Prostate gland (tissue), 2 donors: Measurements from ENCODE around the gene MIS18A. TPM values are rescaled to one million over a fixed set of nuclear protein-coding genes. Genes with fewer than 3 reads are reported as not detected.
A peak's percentile ranks its signal among the peaks of the same experiment; 100 is the strongest.
"Not testable (repeated sequence)": the region's sequence is repeated elsewhere in the genome, so short reads cannot be mapped to it uniquely, and the experiment has no call there.

Experiments
- DNase-seq: peaks from one replicate; pipeline ENCODE4 v3.0.0-alpha.2; 2019; ENCODE audit warnings: low spot score
- H3K27ac ChIP-seq, 2 donors: fragments of 200-600 bp; sonication (generic); 2 replicates each; pipeline ENCODE4 v1.5.1; 2017 to 2019
- H3K27me3 ChIP-seq: fragments of 200-600 bp; sonication (generic); replicated peaks from 2 replicates; pipeline ENCODE4 v1.5.1; 2019; ENCODE audit not compliant: insufficient read depth
- H3K36me3 ChIP-seq, 2 donors: fragments of 200-600 bp; sonication (generic); 1 replicate in 1 of 2; 2 replicates in 1 of 2; pipeline versions ENCODE4 v1.5.1 to v1.8.1; 2017 to 2019
- H3K4me1 ChIP-seq: fragments of 200-600 bp; sonication (generic); replicated peaks from 2 replicates; pipeline ENCODE4 v1.5.1; 2019
- H3K4me3 ChIP-seq, 2 donors: fragments of 200-600 bp; sonication (generic); 2 replicates each; pipeline ENCODE4 v1.5.1; 2017 to 2019
- H3K9me3 ChIP-seq: fragments of 200-600 bp; sonication (generic); 2 replicates; pipeline ENCODE4 v1.5.1; 2017
- POLR2A ChIP-seq: fragments of 450-650 bp; IDR thresholded peaks from one replicate; pipeline ENCODE4 v1.6.1; 2016; ENCODE audit warnings: antibody characterized with exemption, mild to moderate bottlenecking
- POLR2AphosphoS5 ChIP-seq: sonication (generic); formaldehyde crosslinking; IDR thresholded peaks from one replicate; pipeline ENCODE4 v1.6.1; 2017; ENCODE audit warnings: antibody characterized with exemption
- WGBS: methylation state at CpG from one replicate; pipeline ENCODE4 v1.1.5; 2018; 5-methylcytosine and 5-hydroxymethylcytosine counted together
- intact Hi-C: fragments of 100-400 bp; cut with DNase I; formaldehyde crosslinking; loops from one replicate; pipeline ENCODE4 v1.14.2; 2022
- total RNA-seq, 2 donors: library from RNA; depleted of rRNA; stranded (reverse); fragments of >200 nt; gene quantifications; one replicate each; pipeline ENCODE4 v1.1.0, GENCODE V29; 2016
- TF ChIP-seq, protein P1 (sequence below), 4 experiments: fragments of 200-600 bp in 2 of 4; fragments of 450-650 bp in 2 of 4; sonication (generic) in 2 of 4; IDR thresholded peaks; 1 replicate in 3 of 4; 2 replicates in 1 of 4; pipeline ENCODE4 v1.5.1; 2016 to 2019; ENCODE audit warnings: antibody characterized with exemption in 4 of 4, mild to moderate bottlenecking in 2 of 4, moderate library complexity in 2 of 4

The MIS18A gene
- total RNA-seq, 2 donors from 2014 or later: 10.7 to 17.8 TPM

DNA sequence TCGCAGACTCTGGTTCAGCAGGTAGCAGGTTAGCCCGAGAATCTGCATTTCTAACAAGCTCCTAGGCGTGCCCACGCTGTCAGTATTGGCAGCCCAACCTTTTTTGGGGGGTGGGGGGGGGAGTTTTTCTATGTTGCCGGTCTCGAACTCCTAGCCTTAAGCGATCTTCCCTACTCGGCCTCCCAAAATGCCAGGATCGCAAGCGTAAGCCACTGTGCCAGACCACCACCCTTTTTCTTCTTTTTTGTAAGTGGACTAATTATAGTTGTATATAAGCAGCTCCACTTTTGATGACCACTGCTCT is 480 bp upstream of the MIS18A start:
- no peak for DNase-seq
- H3K36me3 ChIP-seq: no peaks in the 10 kb centered on the region
- TF ChIP-seq, protein P1, sequence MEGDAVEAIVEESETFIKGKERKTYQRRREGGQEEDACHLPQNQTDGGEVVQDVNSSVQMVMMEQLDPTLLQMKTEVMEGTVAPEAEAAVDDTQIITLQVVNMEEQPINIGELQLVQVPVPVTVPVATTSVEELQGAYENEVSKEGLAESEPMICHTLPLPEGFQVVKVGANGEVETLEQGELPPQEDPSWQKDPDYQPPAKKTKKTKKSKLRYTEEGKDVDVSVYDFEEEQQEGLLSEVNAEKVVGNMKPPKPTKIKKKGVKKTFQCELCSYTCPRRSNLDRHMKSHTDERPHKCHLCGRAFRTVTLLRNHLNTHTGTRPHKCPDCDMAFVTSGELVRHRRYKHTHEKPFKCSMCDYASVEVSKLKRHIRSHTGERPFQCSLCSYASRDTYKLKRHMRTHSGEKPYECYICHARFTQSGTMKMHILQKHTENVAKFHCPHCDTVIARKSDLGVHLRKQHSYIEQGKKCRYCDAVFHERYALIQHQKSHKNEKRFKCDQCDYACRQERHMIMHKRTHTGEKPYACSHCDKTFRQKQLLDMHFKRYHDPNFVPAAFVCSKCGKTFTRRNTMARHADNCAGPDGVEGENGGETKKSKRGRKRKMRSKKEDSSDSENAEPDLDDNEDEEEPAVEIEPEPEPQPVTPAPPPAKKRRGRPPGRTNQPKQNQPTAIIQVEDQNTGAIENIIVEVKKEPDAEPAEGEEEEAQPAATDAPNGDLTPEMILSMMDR (IDR thresholded peaks at IDR 0.05): no peak
- no peak for TF ChIP-seq POLR2AphosphoS5
- no peak for TF ChIP-seq POLR2A
- peak overlapping the region; percentile 60 to 71 for H3K27ac ChIP-seq
- H3K27me3 ChIP-seq: no peaks in the 10 kb centered on the region
- H3K4me3 ChIP-seq: peak overlapping the region; percentile 72 to 74
- intact Hi-C loops: loop anchor here (5.0 to 10.0 kb wide), 2 partner anchors 48 to 95 kb away; no protein-coding TSS in a partner anchor
- H3K4me1 ChIP-seq: peaks cover 15% of the 10 kb centered on the region
- WGBS: 4% methylated on average over 10 of the region's 10 CpGs
- no peaks in the 10 kb centered on the region for H3K9me3 ChIP-seq

DNA sequence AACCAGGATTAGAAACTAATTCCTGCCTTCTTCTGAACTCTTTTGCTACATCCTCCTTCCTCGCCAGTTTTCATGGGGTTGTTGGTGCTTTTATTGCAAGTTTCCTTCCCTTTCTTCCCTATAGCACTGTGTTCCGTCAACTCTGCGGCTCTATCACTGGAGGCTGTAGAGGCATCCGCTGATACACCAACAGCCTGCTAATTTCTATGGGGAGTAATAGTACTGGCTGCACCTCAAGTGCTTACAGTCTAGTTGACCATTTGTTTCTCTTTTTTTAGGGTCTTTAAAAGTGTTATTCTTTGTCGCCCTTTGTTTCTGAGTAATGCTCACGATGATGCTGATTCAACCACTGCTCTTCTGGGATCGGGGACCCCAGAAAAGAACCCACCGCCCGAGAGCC is 746 bp downstream of the MIS18A start:
- Histone ChIP-seq H3K9me3 (no peaks in the 10 kb centered on the region), H3K27me3 (no peaks in the 10 kb centered on the region), H3K36me3 (no peaks in the 10 kb centered on the region), H3K27ac (peak overlapping the region; percentile 57 to 60), H3K4me1 (peaks cover 15% of the 10 kb centered on the region), H3K4me3 (peak overlapping the region; percentile 72 to 74)
- WGBS: 2% methylated on average over 9 of the region's 9 CpGs
- DNase-seq: no peak
- TF ChIP-seq POLR2A: no peak
- TF ChIP-seq, protein P1 (IDR thresholded peaks at IDR 0.05): no peak
- no peak for TF ChIP-seq POLR2AphosphoS5
- intact Hi-C loops: loop anchor here (5.0 to 10.0 kb wide), 2 partner anchors 49 to 97 kb away; no protein-coding TSS in a partner anchor

DNA sequence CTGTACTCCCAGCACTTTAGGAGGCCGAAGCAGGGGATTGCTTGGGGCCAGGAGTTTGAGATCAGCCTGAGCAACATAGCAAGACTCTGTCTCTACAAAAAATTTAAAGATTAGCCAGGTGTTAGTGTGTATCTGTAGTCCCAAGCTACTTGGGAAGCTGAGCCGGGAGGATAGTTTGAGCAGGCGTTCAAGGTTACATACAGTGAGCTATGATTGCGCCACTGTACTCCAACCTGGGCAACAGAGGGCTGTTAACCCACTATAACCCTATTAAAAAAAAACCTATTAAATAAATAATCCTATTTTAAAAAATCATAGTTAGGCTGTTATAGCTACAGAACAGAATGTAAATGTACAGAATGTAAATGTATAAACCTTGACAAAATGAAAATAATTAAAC is 2.2 kb downstream of the MIS18A start:
- Histone ChIP-seq H3K4me3 (no peak overlapping the region), H3K27me3 (no peaks in the 10 kb centered on the region), H3K27ac (no peak overlapping the region), H3K4me1 (peaks cover 15% of the 10 kb centered on the region), H3K36me3 (no peaks in the 10 kb centered on the region), H3K9me3 (no peaks in the 10 kb centered on the region)
- intact Hi-C loops: loop anchor here (5.0 to 10.0 kb wide), 2 partner anchors 51 to 98 kb away; no protein-coding TSS in a partner anchor
- TF ChIP-seq POLR2AphosphoS5 (no peak), POLR2A (no peak)
- TF ChIP-seq, protein P1 (IDR thresholded peaks at IDR 0.05): no peak
- DNase-seq: no peak
- WGBS: 92% methylated on average over 4 of the region's 4 CpGs

DNA sequence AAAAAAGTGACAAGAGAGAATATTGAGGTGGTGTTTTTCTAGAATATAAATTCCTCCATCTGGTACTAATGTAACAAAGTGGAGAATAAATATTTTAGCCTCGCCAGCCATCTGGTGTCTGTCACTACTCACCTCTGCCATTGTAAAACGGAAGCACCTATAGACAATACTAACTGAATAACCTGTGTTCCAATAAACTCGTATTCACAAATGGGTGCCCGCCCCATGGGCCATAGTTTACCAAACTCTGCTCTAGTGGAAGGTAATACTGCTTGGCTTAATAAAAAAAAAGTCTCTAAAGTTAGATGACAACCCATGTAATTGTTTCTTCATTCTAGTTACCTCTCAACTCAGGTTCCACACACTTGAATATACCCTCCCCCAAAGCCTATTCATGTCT is 8.1 kb downstream of the MIS18A start:
- Histone ChIP-seq H3K9me3 (no peaks in the 10 kb centered on the region), H3K4me3 (no peak overlapping the region), H3K27ac (no peak overlapping the region), H3K27me3 (no peaks in the 10 kb centered on the region), H3K4me1 (no peaks in the 10 kb centered on the region), H3K36me3 (no peaks in the 10 kb centered on the region)
- no peak for DNase-seq
- WGBS: 72% methylated on average over 4 of the region's 4 CpGs
- intact Hi-C loops: loop anchor here (10.0 kb wide), 1 partner anchor 104 kb away; no protein-coding TSS in a partner anchor
- TF ChIP-seq POLR2A (no peak), POLR2AphosphoS5 (no peak)
- TF ChIP-seq, protein P1 (IDR thresholded peaks at IDR 0.05): no peak

DNA sequence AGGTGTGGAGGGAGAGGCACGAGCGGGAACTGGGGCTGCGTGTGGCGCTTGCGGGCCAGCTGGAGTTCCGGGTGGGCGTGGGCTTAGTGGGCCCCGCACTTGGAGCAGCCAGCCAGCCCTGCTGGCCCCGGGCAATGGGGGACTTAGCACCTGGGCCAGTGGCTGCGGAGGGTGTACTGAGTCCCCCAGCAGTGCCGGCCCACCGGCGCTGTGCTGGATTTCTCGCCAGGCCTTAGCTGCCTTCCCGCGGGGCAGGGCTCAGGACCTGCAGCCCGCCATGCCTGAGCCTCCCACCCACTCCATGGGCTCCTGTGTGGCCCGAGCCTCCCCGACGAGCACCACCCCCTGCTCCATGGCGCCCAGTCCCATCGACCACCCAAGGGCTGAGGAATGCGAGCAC is 13.5 kb downstream of the MIS18A start:
- WGBS: 96% methylated on average over 7 of the region's 23 CpGs
- H3K27ac ChIP-seq, H3K4me1 ChIP-seq, H3K4me3 ChIP-seq, H3K27me3 ChIP-seq, intact Hi-C loops, H3K36me3 ChIP-seq, DNase-seq, H3K9me3 ChIP-seq: not testable (repeated sequence)
